HCT116 (cell line): ENCODE data around the gene SPINK14. TPM values are rescaled to one million over a fixed set of nuclear protein-coding genes. Genes with fewer than 3 reads are reported as not detected.

ENCODE experiments used
- ATAC-seq: fragments of 200-7000 bp; cut with Tn5 transposase; 2 replicates; pipeline ENCODE4 v1.9.1; 2020; ENCODE audit warnings: mild to moderate bottlenecking, moderate library complexity
- BruUV-seq: library from RNA; stranded (reverse); fragments of 400-500 nt; replicated peaks from 2 replicates; lab custom pipeline; 2021; lab: Mats Ljungman, UMichigan
- CTCF ChIA-PET: fragments of 300-600 bp; sonication (Branson Sonifier 250); formaldehyde crosslinking; loops from one replicate; lab custom pipeline; 2021; ENCODE audit warnings: antibody characterized with exemption; lab: Charles Lee
- POLR2A ChIA-PET: fragments of 300-600, 350-600 bp; sonication (Branson Sonifier 250); formaldehyde crosslinking; loops from one replicate; lab custom pipeline; 2021; ENCODE audit warnings: antibody characterized with exemption; lab: Charles Lee
- RAD21 ChIA-PET, 2 experiments: fragments of 300-600 bp; sonication (Branson Sonifier 250); formaldehyde crosslinking; loops; one replicate each; lab custom pipeline; 2023; ENCODE audit warnings: low total read pairs in 2 of 2; ENCODE audit not compliant: uncharacterized antibody in 2 of 2, unreplicated experiment in 2 of 2, low non-redundant PET in 1 of 2; lab: Charles Lee
- DNase-seq: peaks from one replicate; pipeline ENCODE4 v3.0.0-alpha.2; 2010; ENCODE audit warnings: low read depth, low spot score
- H2AFZ ChIP-seq: fragments of 200-600 bp; shearing (Covaris generic), sonication (generic); 2 replicates; pipeline ENCODE4 v1.6.1; 2017; ENCODE audit warnings: low read depth, mixed run types, mixed read lengths, antibody characterized with exemption, low read length; ENCODE audit not compliant: poor library complexity, severe bottlenecking
- H3K27ac ChIP-seq: 2 replicates; pipeline ENCODE4 v1.5.1; 2012; ENCODE audit warnings: low read depth, low read length
- H3K27me3 ChIP-seq: fragments of 200-600 bp; sonication (generic); 2 replicates; pipeline ENCODE4 v1.6.1; 2016; ENCODE audit warnings: mixed run types, low read length, mixed read lengths; ENCODE audit not compliant: insufficient read depth
- H3K36me3 ChIP-seq, 2 experiments: fragments of 200-500 bp in 1 of 2; fragments of 200-600 bp in 1 of 2; sonication (Bioruptor generic) in 1 of 2; sonication (generic) in 1 of 2; 2 replicates each; pipeline versions ENCODE4 v1.5.1 to v1.6.1; 2014 to 2016; ENCODE audit warnings: low read length in 2 of 2, inconsistent platforms in 1 of 2, mixed read lengths in 1 of 2, mixed run types in 1 of 2; ENCODE audit not compliant: insufficient read depth in 2 of 2, control insufficient read depth in 1 of 2
- H3K4me1 ChIP-seq, 2 experiments: fragments of 200-600 bp in 1 of 2; sonication (generic) in 1 of 2; 2 replicates each; pipeline versions ENCODE4 v1.5.1 to v1.6.1; 2012 to 2017; ENCODE audit warnings: low read length in 2 of 2, inconsistent platforms in 1 of 2, mild to moderate bottlenecking in 1 of 2, mixed read lengths in 1 of 2, mixed run types in 1 of 2, moderate library complexity in 1 of 2; ENCODE audit not compliant: insufficient read depth in 2 of 2, control insufficient read depth in 1 of 2
- H3K4me2 ChIP-seq: fragments of 200-600 bp; sonication (generic); 2 replicates; pipeline ENCODE4 v1.6.1; 2017; ENCODE audit warnings: mixed run types, low read length, mixed read lengths
- H3K4me3 ChIP-seq, 2 experiments: fragments of 200-600 bp in 1 of 2; sonication (generic) in 1 of 2; replicated peaks in 1 of 2; 2 replicates each; pipeline ENCODE4 v1.5.1; 2011 to 2016; ENCODE audit warnings: low read length in 2 of 2, control low read depth in 1 of 2, low read depth in 1 of 2, mild to moderate bottlenecking in 1 of 2, mixed read lengths in 1 of 2, mixed run types in 1 of 2
- H3K79me2 ChIP-seq: fragments of 200-600 bp; sonication (generic); 2 replicates; pipeline ENCODE4 v1.6.1; 2017; ENCODE audit warnings: mild to moderate bottlenecking, mixed run types, low read length, moderate library complexity, mixed read lengths; ENCODE audit not compliant: insufficient read depth
- H3K9ac ChIP-seq: fragments of 200-600 bp; sonication (generic); 2 replicates; pipeline ENCODE4 v1.6.1; 2016; ENCODE audit warnings: low read length, mixed read lengths
- H3K9me2 ChIP-seq: fragments of 200-600 bp; sonication (generic), shearing (Covaris generic); 2 replicates; pipeline ENCODE4 v1.6.1; 2017; ENCODE audit warnings: mixed run types, mild to moderate bottlenecking, moderate library complexity; ENCODE audit not compliant: insufficient read depth
- H3K9me3 ChIP-seq, 2 experiments: fragments of 200-500 bp in 1 of 2; fragments of 200-600 bp in 1 of 2; sonication (Bioruptor generic) in 1 of 2; sonication (generic) in 1 of 2; 2 replicates each; pipeline ENCODE4 v1.6.1; 2014 to 2017; ENCODE audit warnings: low read length in 2 of 2, mixed read lengths in 2 of 2, inconsistent platforms in 1 of 2, low read depth in 1 of 2, mild to moderate bottlenecking in 1 of 2, mixed run types in 1 of 2, moderate library complexity in 1 of 2; ENCODE audit not compliant: control insufficient read depth in 1 of 2, insufficient read depth in 1 of 2
- H4K20me1 ChIP-seq: fragments of 200-600 bp; sonication (generic), shearing (Covaris generic); 2 replicates; pipeline ENCODE4 v1.6.1; 2017; ENCODE audit warnings: mixed run types, mild to moderate bottlenecking, moderate library complexity; ENCODE audit not compliant: insufficient read depth
- ATF3 ChIP-seq: IDR thresholded peaks from 2 replicates; pipeline ENCODE4 v1.6.1; 2012
- CBX3 ChIP-seq: IDR thresholded peaks from 2 replicates; pipeline ENCODE4 v1.6.1; 2012; ENCODE audit warnings: low read depth
- CEBPB ChIP-seq: IDR thresholded peaks from 2 replicates; pipeline ENCODE4 v1.6.1; 2012; ENCODE audit warnings: low read depth
- CTCF ChIP-seq, 3 experiments: fragments of 200-600 bp in 1 of 3; sonication (generic) in 1 of 3; IDR thresholded peaks in 2 of 3; conservative IDR thresholded peaks in 1 of 3; 2 replicates each; pipeline ENCODE4 v1.5.1; 2012 to 2017; ENCODE audit warnings: low read depth in 2 of 3, low read length in 2 of 3, antibody characterized with exemption in 1 of 3, borderline replicate concordance in 1 of 3, control low read depth in 1 of 3, mild to moderate bottlenecking in 1 of 3, mixed read lengths in 1 of 3, mixed run types in 1 of 3, moderate library complexity in 1 of 3; ENCODE audit not compliant: insufficient read depth in 1 of 3
- EGR1 ChIP-seq: IDR thresholded peaks from 2 replicates; pipeline ENCODE4 v1.6.1; 2012; ENCODE audit warnings: low read depth
- ELF1 ChIP-seq: IDR thresholded peaks from 2 replicates; pipeline ENCODE4 v1.6.1; 2012; ENCODE audit warnings: low read depth, borderline replicate concordance
- EZH2 ChIP-seq: fragments of 200-600 bp; sonication (generic); IDR thresholded peaks from 2 replicates; pipeline ENCODE4 v1.6.1; 2017; ENCODE audit warnings: antibody characterized with exemption, mixed run types
- EZH2phosphoT487 ChIP-seq: fragments of 200-600 bp; IDR thresholded peaks from 2 replicates; pipeline ENCODE4 v1.6.1; 2018; ENCODE audit warnings: antibody characterized with exemption, borderline replicate concordance
- FOSL1 ChIP-seq: IDR thresholded peaks from 2 replicates; pipeline ENCODE4 v1.6.1; 2012; ENCODE audit warnings: low read depth
- POLR2A ChIP-seq: IDR thresholded peaks from 2 replicates; pipeline ENCODE4 v1.7.0; 2011; ENCODE audit warnings: borderline replicate concordance; ENCODE audit not compliant: insufficient read depth, insufficient read length; ENCODE audit errors: extremely low read depth
- POLR2AphosphoS5 ChIP-seq: IDR thresholded peaks from 2 replicates; pipeline ENCODE4 v1.6.1; 2011; ENCODE audit warnings: mild to moderate bottlenecking, low read depth, low read length, moderate library complexity
- RAD21 ChIP-seq: IDR thresholded peaks from 2 replicates; pipeline ENCODE4 v1.6.1; 2012; ENCODE audit warnings: low read depth, mild to moderate bottlenecking
- REST ChIP-seq: IDR thresholded peaks from 2 replicates; pipeline ENCODE4 v1.6.1; 2012; ENCODE audit warnings: low read depth
- SIN3A ChIP-seq: IDR thresholded peaks from 2 replicates; pipeline ENCODE4 v1.6.1; 2012; ENCODE audit warnings: low read depth
- SP1 ChIP-seq: IDR thresholded peaks from 2 replicates; pipeline ENCODE4 v1.6.1; 2012; ENCODE audit warnings: low read depth
- TCF7L2 ChIP-seq: IDR thresholded peaks from 2 replicates; pipeline ENCODE4 v1.7.0; 2011; ENCODE audit warnings: borderline replicate concordance, inconsistent platforms; ENCODE audit not compliant: insufficient read depth, insufficient read length; ENCODE audit errors: extremely low read depth
- YY1 ChIP-seq: IDR thresholded peaks from 2 replicates; pipeline ENCODE4 v1.6.1; 2011; ENCODE audit warnings: low read length, low read depth, moderate library complexity, mild to moderate bottlenecking; ENCODE audit not compliant: insufficient replicate concordance; ENCODE audit errors: extremely low read depth
- ZBTB33 ChIP-seq: IDR thresholded peaks from 2 replicates; pipeline ENCODE4 v1.6.1; 2011; ENCODE audit warnings: mild to moderate bottlenecking, low read length, moderate library complexity; ENCODE audit not compliant: insufficient replicate concordance; ENCODE audit errors: extremely low read depth
- intact Hi-C: fragments of 100-400 bp; cut with micrococcal nuclease; formaldehyde crosslinking; loops from 2 replicates; pipeline ENCODE4 v1.10.0; 2022
- total RNA-seq: library from RNA; stranded (reverse); gene quantifications from one replicate; pipeline ENCODE4 v1.2.1, GENCODE V29; 2021; ENCODE audit not compliant: unreplicated experiment

SPINK14 gene
- total RNA-seq, 1 experiment from 2014 or later, result not detected

- POLR2A ChIA-PET, result no interaction called here
- H3K4me1 ChIP-seq, result no peaks in the 10 kb centered on the region
- no peaks in the 10 kb centered on the region for H3K79me2 ChIP-seq
- RAD21 ChIA-PET, result no interaction called here
- no peaks in the 10 kb centered on the region; the same call in 1 of the 2 replicates for H3K9me2 ChIP-seq
- no peak overlapping the region for H3K9ac ChIP-seq
- H3K27me3 ChIP-seq, result no peaks in the 10 kb centered on the region
- H3K4me3 ChIP-seq, result no peak overlapping the region
- H2AFZ ChIP-seq, result no peak overlapping the region
- ATAC-seq (no peak), DNase-seq (no peak)
- no peaks in the 10 kb centered on the region for H3K36me3 ChIP-seq
- no TSS peak for BruUV-seq
- TF ChIP-seq POLR2AphosphoS5, result no peak
- TF ChIP-seq YY1, result no peak
- TF ChIP-seq POLR2A, result no peak
- TF ChIP-seq CEBPB, result no peak
- TF ChIP-seq CBX3, result no peak
- no peak for TF ChIP-seq EZH2phosphoT487
- TF ChIP-seq TCF7L2, result no peak
- no peak for TF ChIP-seq CTCF (IDR thresholded peaks at IDR 0.05 in 2 of 3, conservative IDR thresholded peaks at IDR 0.05 in 1 of 3; ENCODE audit: borderline replicate concordance in 1 of 3, insufficient read depth in 1 of 3, low read depth in 2 of 3, low read length in 2 of 3)
- TF ChIP-seq FOSL1, result no peak
- no peak for TF ChIP-seq ELF1
- no peak for TF ChIP-seq ZBTB33
- no peak for TF ChIP-seq ATF3
- TF ChIP-seq EZH2, result no peak
- TF ChIP-seq SP1, result no peak
- no peak for TF ChIP-seq RAD21
- TF ChIP-seq EGR1, result no peak
- TF ChIP-seq SIN3A, result no peak
- no peak for TF ChIP-seq REST
- no peak overlapping the region for H3K4me2 ChIP-seq
- CTCF ChIA-PET, result no interaction called here
- no peak overlapping the region for H3K27ac ChIP-seq
- H4K20me1 ChIP-seq, result no peaks in the 10 kb centered on the region
- intact Hi-C loops, result no loop called here
- H3K9me3 ChIP-seq, result no peaks in the 10 kb centered on the region
These were observed 40.9 kb downstream of the SPINK14 start for GRCh38 chr5:148209151-148209770.
